ENCODE data around the gene WNT9A. TPM values are rescaled to one million over a fixed set of nuclear protein-coding genes. Genes with fewer than 3 reads are reported as not detected.

The WNT9A gene
- total and polyA plus RNA-seq, 7 experiments from 2014 or later = 0.29 TPM; not detected in 6

- peak overlapping the region in 1 of 9 donors; percentile 48 for H3K27ac Mint-ChIP-seq
- Histone ChIP-seq H3K4me3 (ENCODE audit: low read length) (no peak overlapping the region), H3K27ac (ENCODE audit: low read depth, low read length) (no peak overlapping the region), H3K27me3 (ENCODE audit: control insufficient read depth in 2 of 2, insufficient read depth in 2 of 2, low read length in 2 of 2) (no peaks in the 10 kb centered on the region), H3K9me3 (ENCODE audit: control insufficient read depth in 2 of 3, low read length in 3 of 3) (no peaks in the 10 kb centered on the region), H3K4me1 (ENCODE audit: control insufficient read depth in 2 of 2, insufficient read depth in 2 of 2, low read length in 2 of 2) (peaks cover 0 to 4% of the 10 kb centered on the region in 2 donors), H3K36me3 (ENCODE audit: control insufficient read depth in 2 of 3, insufficient read depth in 3 of 3, low read length in 3 of 3) (no peaks in the 10 kb centered on the region)
- ATAC-seq = no peak
- H3K4me1 Mint-ChIP-seq = peaks cover 0 to 6% (median 0%) of the 10 kb centered on the region in 7 donors
- no peak overlapping the region for H3K4me3 Mint-ChIP-seq
- peaks cover 0 to 22% (median 2%) of the 10 kb centered on the region in 11 donors for H3K9me3 Mint-ChIP-seq
- ChIA-PET CTCF (interaction anchor here (1.1 to 4.4 kb wide), 3 partner anchors 105 to 718 kb away, joined by 3 to 38 read pairs (median 5); no protein-coding TSS in a partner anchor), POLR2A (no interaction called here)
- peaks cover 0 to 5% (median 0%) of the 10 kb centered on the region in 5 donors for H3K36me3 Mint-ChIP-seq
- intact Hi-C loops (cut with micrococcal nuclease) = loop anchor here (2.0 to 10.0 kb wide), 3 partner anchors 192 to 474 kb away; no protein-coding TSS in a partner anchor
- DNase-seq = no peak
- peaks cover 31 to 49% (median 36%) of the 10 kb centered on the region in 5 donors for H3K27me3 Mint-ChIP-seq
Observed at GRCh38 chr1:227954163-227954850, 6.6 kb upstream of the WNT9A start.

GRCh38 chr1:227953022-227953412 is 5.3 kb upstream of the WNT9A start:
- intact Hi-C loops (cut with micrococcal nuclease) = loop anchor here in 1 of 2 donors (10.0 kb wide), 1 partner anchor 408 kb away; no protein-coding TSS in a partner anchor
- Mint-ChIP-seq H3K27me3 (peaks cover 26 to 54% (median 38%) of the 10 kb centered on the region in 5 donors), H3K4me1 (peaks cover 0 to 7% (median 2%) of the 10 kb centered on the region in 7 donors), H3K9me3 (peaks cover 0 to 22% (median 2%) of the 10 kb centered on the region in 11 donors), H3K4me3 (no peak overlapping the region), H3K36me3 (peaks cover 0 to 5% (median 0%) of the 10 kb centered on the region in 5 donors), H3K27ac (no peak overlapping the region)
- Histone ChIP-seq H3K27me3 (ENCODE audit: control insufficient read depth in 2 of 2, insufficient read depth in 2 of 2, low read length in 2 of 2) (no peaks in the 10 kb centered on the region), H3K9me3 (ENCODE audit: control insufficient read depth in 2 of 3, low read length in 3 of 3) (no peaks in the 10 kb centered on the region), H3K4me1 (ENCODE audit: control insufficient read depth in 2 of 2, insufficient read depth in 2 of 2, low read length in 2 of 2) (peaks cover 0 to 4% of the 10 kb centered on the region in 2 donors), H3K27ac (ENCODE audit: low read depth, low read length) (no peak overlapping the region), H3K36me3 (ENCODE audit: control insufficient read depth in 2 of 3, insufficient read depth in 3 of 3, low read length in 3 of 3) (no peaks in the 10 kb centered on the region), H3K4me3 (ENCODE audit: low read length) (no peak overlapping the region)
- CTCF ChIA-PET = interaction anchor here (0.7 to 4.4 kb wide), 4 partner anchors 104 to 1579 kb away, joined by 3 to 38 read pairs (median 6); no protein-coding TSS in a partner anchor
- DNase-seq (no peak), ATAC-seq (no peak)
- POLR2A ChIA-PET = interaction anchor here (0.6 to 0.8 kb wide), 2 partner anchors 65 to 96 kb away, joined by 3 read pairs; no protein-coding TSS in a partner anchor

GRCh38 chr1:227952374-227953021 is 4.8 kb upstream of the WNT9A start:
- Histone ChIP-seq H3K4me3 (ENCODE audit: low read length) (no peak overlapping the region), H3K9me3 (ENCODE audit: control insufficient read depth in 2 of 3, low read length in 3 of 3) (no peaks in the 10 kb centered on the region), H3K27me3 (ENCODE audit: control insufficient read depth in 2 of 2, insufficient read depth in 2 of 2, low read length in 2 of 2) (no peaks in the 10 kb centered on the region), H3K4me1 (ENCODE audit: control insufficient read depth in 2 of 2, insufficient read depth in 2 of 2, low read length in 2 of 2) (peaks cover 0 to 4% of the 10 kb centered on the region in 2 donors), H3K36me3 (ENCODE audit: control insufficient read depth in 2 of 3, insufficient read depth in 3 of 3, low read length in 3 of 3) (no peaks in the 10 kb centered on the region), H3K27ac (ENCODE audit: low read depth, low read length) (no peak overlapping the region)
- Mint-ChIP-seq H3K27ac (no peak overlapping the region), H3K27me3 (peaks cover 21 to 50% (median 33%) of the 10 kb centered on the region in 5 donors), H3K4me3 (no peak overlapping the region), H3K36me3 (no peaks in the 10 kb centered on the region), H3K9me3 (peaks cover 0 to 18% (median 2%) of the 10 kb centered on the region in 11 donors), H3K4me1 (peaks cover 0 to 7% (median 2%) of the 10 kb centered on the region in 7 donors)
- ChIA-PET POLR2A (no interaction called here), CTCF (interaction anchor here (1.6 to 4.4 kb wide), 2 partner anchors 103 to 188 kb away, joined by 9 to 38 read pairs; no protein-coding TSS in a partner anchor)
- DNase-seq = no peak
- intact Hi-C loops (cut with micrococcal nuclease) = loop anchor here in 1 of 2 donors (10.0 kb wide), 1 partner anchor 408 kb away; no protein-coding TSS in a partner anchor
- no peak for ATAC-seq

- Mint-ChIP-seq H3K4me1 (peaks cover 0 to 7% (median 4%) of the 10 kb centered on the region in 7 donors), H3K27ac (no peak overlapping the region), H3K9me3 (peaks cover 0 to 14% (median 2%) of the 10 kb centered on the region in 11 donors), H3K36me3 (no peaks in the 10 kb centered on the region), H3K4me3 (no peak overlapping the region), H3K27me3 (peaks cover 26 to 51% (median 33%) of the 10 kb centered on the region in 5 donors)
- ChIA-PET POLR2A (no interaction called here), CTCF (interaction anchor here (0.6 to 4.4 kb wide), 4 partner anchors 102 to 431 kb away, joined by 3 to 38 read pairs (median 6); no protein-coding TSS in a partner anchor)
- Histone ChIP-seq H3K27me3 (ENCODE audit: control insufficient read depth in 2 of 2, insufficient read depth in 2 of 2, low read length in 2 of 2) (no peaks in the 10 kb centered on the region), H3K4me3 (ENCODE audit: low read length) (no peak overlapping the region), H3K4me1 (ENCODE audit: control insufficient read depth in 2 of 2, insufficient read depth in 2 of 2, low read length in 2 of 2) (peaks cover 4 to 6% of the 10 kb centered on the region in 2 donors), H3K9me3 (ENCODE audit: control insufficient read depth in 2 of 3, low read length in 3 of 3) (no peaks in the 10 kb centered on the region), H3K36me3 (ENCODE audit: control insufficient read depth in 2 of 3, insufficient read depth in 3 of 3, low read length in 3 of 3) (no peaks in the 10 kb centered on the region), H3K27ac (ENCODE audit: low read depth, low read length) (no peak overlapping the region)
- ATAC-seq = no peak
- no peak for DNase-seq
- intact Hi-C loops (cut with micrococcal nuclease) = loop anchor here in 1 of 2 donors (10.0 kb wide), 1 partner anchor 407 kb away; no protein-coding TSS in a partner anchor
Observed at GRCh38 chr1:227951624-227952373, 4.1 kb upstream of the WNT9A start.

GRCh38 chr1:227950735-227951346 is 3.1 kb upstream of the WNT9A start:
- intact Hi-C loops (cut with micrococcal nuclease) = loop anchor here in 1 of 2 donors (10.0 kb wide), 1 partner anchor 406 kb away; no protein-coding TSS in a partner anchor
- ChIA-PET POLR2A (no interaction called here), CTCF (interaction anchor here (0.6 to 4.4 kb wide), 3 partner anchors 139 to 431 kb away, joined by 3 to 38 read pairs (median 4); no protein-coding TSS in a partner anchor)
- Histone ChIP-seq H3K4me1 (ENCODE audit: control insufficient read depth in 2 of 2, insufficient read depth in 2 of 2, low read length in 2 of 2) (peaks cover 4 to 7% of the 10 kb centered on the region in 2 donors), H3K4me3 (ENCODE audit: low read length) (no peak overlapping the region), H3K27ac (ENCODE audit: low read depth, low read length) (no peak overlapping the region), H3K9me3 (ENCODE audit: control insufficient read depth in 2 of 3, low read length in 3 of 3) (no peaks in the 10 kb centered on the region), H3K27me3 (ENCODE audit: control insufficient read depth in 2 of 2, insufficient read depth in 2 of 2, low read length in 2 of 2) (no peaks in the 10 kb centered on the region), H3K36me3 (ENCODE audit: control insufficient read depth in 2 of 3, insufficient read depth in 3 of 3, low read length in 3 of 3) (no peaks in the 10 kb centered on the region)
- DNase-seq (peak in 1 of 9 donors; percentile 9), ATAC-seq (no peak)
- H3K27ac Mint-ChIP-seq = no peak overlapping the region
- H3K27me3 Mint-ChIP-seq = peaks cover 25 to 52% (median 27%) of the 10 kb centered on the region in 5 donors
- H3K4me1 Mint-ChIP-seq = peaks cover 6 to 11% (median 10%) of the 10 kb centered on the region in 7 donors
- H3K9me3 Mint-ChIP-seq = peaks cover 0 to 7% (median 0%) of the 10 kb centered on the region in 11 donors
- no peaks in the 10 kb centered on the region for H3K36me3 Mint-ChIP-seq
- H3K4me3 Mint-ChIP-seq = no peak overlapping the region

Measured in naive thymus-derived CD4-positive, alpha-beta T cell (primary cell).